Adrenal gland (tissue), 12 donors: ENCODE results near the gene GAL3ST3. TPM values are rescaled to one million over a fixed set of nuclear protein-coding genes. Genes with fewer than 3 reads are reported as not detected.

Source experiments
- DNase-seq, 7 donors: peaks; one replicate each; pipeline ENCODE4 v3.0.0-alpha.2; 2019 to 2020
- H3K27ac ChIP-seq, 5 donors: fragments of 200-600 bp; sonication (generic) in 4 of 5; 1 replicate in 3 of 5; 2 replicates in 2 of 5; pipeline versions ENCODE4 v1.5.1 to v1.8.0; 2016 to 2020; ENCODE audit warnings: mild to moderate bottlenecking in 1 of 5
- H3K27me3 ChIP-seq: fragments of 200-600 bp; 2 replicates; pipeline ENCODE4 v1.8.0; 2021
- H3K36me3 ChIP-seq, 2 donors: fragments of 200-600 bp; replicated peaks in 1 of 2; 1 replicate in 1 of 2; 2 replicates in 1 of 2; pipeline versions ENCODE4 v1.5.1 to v1.8.0; 2018 to 2022
- H3K4me1 ChIP-seq, 2 donors: fragments of 200-600 bp; replicated peaks in 1 of 2; 1 replicate in 1 of 2; 2 replicates in 1 of 2; pipeline versions ENCODE4 v1.5.1 to v1.8.0; 2018 to 2021
- H3K4me3 ChIP-seq, 4 donors: fragments of 200-600 bp; sonication (generic) in 3 of 4; one replicate each; pipeline ENCODE4 v1.5.1; 2016 to 2018
- H3K9me3 ChIP-seq, 3 donors: fragments of 200-600 bp; sonication (generic) in 1 of 3; replicated peaks in 1 of 3; 1 replicate in 2 of 3; 2 replicates in 1 of 3; pipeline versions ENCODE4 v1.5.1 to v1.8.0; 2016 to 2021
- POLR2A ChIP-seq, 2 donors: fragments of 450-650 bp; IDR thresholded peaks; one replicate each; pipeline ENCODE4 v1.6.1; 2017; ENCODE audit warnings: antibody characterized with exemption in 2 of 2, mild to moderate bottlenecking in 2 of 2, moderate library complexity in 1 of 2
- WGBS, 4 donors: extraction: QIAGEN DNeasy Blood & Tissue Kit in 2 of 4; methylation state at CpG; one replicate each; pipeline versions ENCODE4 v1.1.5 to v1.1.7; 2013 to 2017; 5-methylcytosine and 5-hydroxymethylcytosine counted together
- intact Hi-C, 2 donors: fragments of 100-400 bp; cut with DNase I; formaldehyde crosslinking; loops; one replicate each; pipeline versions ENCODE4 v1.14.1 to v1.15.0; 2022 to 2023
- polyA plus RNA-seq, 3 donors: library from polyadenylated mRNA; stranded (reverse); fragments of 200-250 nt in 2 of 3; fragments of 350-450 nt in 1 of 3; fragmentation: Illumina TruSeq in 1 of 3; extraction: RNeasy Lipid Tissue Mini Kit (QIAGEN cat#74804) in 1 of 3; gene quantifications; one replicate each; pipeline ENCODE4 v1.2.3, GENCODE V29; 2013 to 2014
- total RNA-seq, 9 donors: library from RNA; depleted of rRNA in 4 of 9; stranded (reverse); fragments of >200 nt in 4 of 9; fragments of 120-200 nt in 1 of 9; fragmentation: NEBNext Ultra II Directional in 1 of 9; extraction: Animal tissue kit (Norgen Biotek cat#: 25700) in 1 of 9; gene quantifications; one replicate each; pipeline versions ENCODE4 v1.1.0 to v1.2.4, GENCODE V29; 2013 to 2023
- TF ChIP-seq, protein P1 (sequence below), 6 experiments: fragments of 450-650 bp in 4 of 6; fragments of 200-600 bp in 2 of 6; sonication (generic) in 1 of 6; IDR thresholded peaks; 1 replicate in 5 of 6; 2 replicates in 1 of 6; pipeline versions ENCODE4 v1.5.1 to v1.8.0; 2016 to 2021; ENCODE audit warnings: antibody characterized with exemption in 6 of 6, mild to moderate bottlenecking in 2 of 6, moderate library complexity in 1 of 6
- donor health status: healthy with polysubstance abuse.
- donor health status: Bipolar disorder and iron deficiency.
- donor health status: DM: yes; HTN: yes; CAD: no.
- donor health status: DM: no; HTN: no; CAD: no.
- donor health status: DM: no; HTN: no; CAD: no.
- donor health status: DM: yes; HTN: yes; CAD: no.

The GAL3ST3 gene
- total and polyA plus RNA-seq, 12 donors = 0.11 to 0.41 (median 0.22) TPM; not detected in 8

- intact Hi-C loops = loop anchor here in 1 of 2 donors (10.0 kb wide), 1 partner anchor 568 kb away; no protein-coding TSS in a partner anchor
- TF ChIP-seq, protein P1, sequence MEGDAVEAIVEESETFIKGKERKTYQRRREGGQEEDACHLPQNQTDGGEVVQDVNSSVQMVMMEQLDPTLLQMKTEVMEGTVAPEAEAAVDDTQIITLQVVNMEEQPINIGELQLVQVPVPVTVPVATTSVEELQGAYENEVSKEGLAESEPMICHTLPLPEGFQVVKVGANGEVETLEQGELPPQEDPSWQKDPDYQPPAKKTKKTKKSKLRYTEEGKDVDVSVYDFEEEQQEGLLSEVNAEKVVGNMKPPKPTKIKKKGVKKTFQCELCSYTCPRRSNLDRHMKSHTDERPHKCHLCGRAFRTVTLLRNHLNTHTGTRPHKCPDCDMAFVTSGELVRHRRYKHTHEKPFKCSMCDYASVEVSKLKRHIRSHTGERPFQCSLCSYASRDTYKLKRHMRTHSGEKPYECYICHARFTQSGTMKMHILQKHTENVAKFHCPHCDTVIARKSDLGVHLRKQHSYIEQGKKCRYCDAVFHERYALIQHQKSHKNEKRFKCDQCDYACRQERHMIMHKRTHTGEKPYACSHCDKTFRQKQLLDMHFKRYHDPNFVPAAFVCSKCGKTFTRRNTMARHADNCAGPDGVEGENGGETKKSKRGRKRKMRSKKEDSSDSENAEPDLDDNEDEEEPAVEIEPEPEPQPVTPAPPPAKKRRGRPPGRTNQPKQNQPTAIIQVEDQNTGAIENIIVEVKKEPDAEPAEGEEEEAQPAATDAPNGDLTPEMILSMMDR (IDR thresholded peaks at IDR 0.05) = no peak
- no peak for TF ChIP-seq POLR2A (IDR thresholded peaks at IDR 0.05)
- Histone ChIP-seq H3K27ac (no peak overlapping the region), H3K27me3 (no peaks in the 10 kb centered on the region), H3K4me1 (peaks cover 11 to 30% of the 10 kb centered on the region in 2 donors), H3K4me3 (no peak overlapping the region), H3K9me3 (no peaks in the 10 kb centered on the region), H3K36me3 (no peaks in the 10 kb centered on the region)
- WGBS, 4 donors = 92 to 98% (median 95%) methylated on average over 8 to 9 of the region's 9 CpGs
- no peak for DNase-seq
Observed at GRCh38 chr11:66076561-66076960, 27.6 kb upstream of the GAL3ST3 start.

GRCh38 chr11:66075273-66075672, 26.3 kb upstream of the GAL3ST3 start:
- TF ChIP-seq POLR2A (IDR thresholded peaks at IDR 0.05) = no peak
- intact Hi-C loops = loop anchor here in 1 of 2 donors (10.0 kb wide), 1 partner anchor 570 kb away; no protein-coding TSS in a partner anchor
- 95 to 96% (median 96%) methylated on average over 4 of the region's 4 CpGs for WGBS, 4 donors
- Histone ChIP-seq H3K27me3 (no peaks in the 10 kb centered on the region), H3K27ac (no peak overlapping the region), H3K9me3 (no peaks in the 10 kb centered on the region), H3K4me3 (no peak overlapping the region), H3K36me3 (no peaks in the 10 kb centered on the region), H3K4me1 (peaks cover 5 to 21% of the 10 kb centered on the region in 2 donors)
- DNase-seq = no peak

DNA sequence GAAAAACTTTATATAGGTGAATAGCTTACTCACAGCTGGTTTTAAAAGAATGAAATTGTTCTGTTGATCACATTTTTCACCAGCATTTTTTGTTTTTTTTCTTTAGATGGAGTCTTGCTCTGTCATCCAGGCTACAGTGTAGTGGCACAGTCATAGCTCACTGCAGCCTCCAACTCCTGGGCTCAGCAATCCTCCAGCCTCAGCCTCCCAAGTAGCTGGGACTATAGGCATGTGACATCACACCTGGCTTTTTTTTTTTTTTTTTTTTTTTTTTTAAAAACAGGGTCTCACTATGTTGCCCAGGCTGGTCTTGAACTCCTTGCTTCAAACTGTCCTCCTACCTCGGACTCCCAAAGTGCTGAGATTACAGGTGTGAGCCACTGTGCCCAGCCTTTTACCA, 24.7 kb upstream of the GAL3ST3 start:
- no peaks in the 10 kb centered on the region for H3K9me3 ChIP-seq
- H3K4me3 ChIP-seq = no peak overlapping the region
- WGBS, 4 donors = 95 to 100% (median 98%) methylated on average over 1 of the region's 1 CpG
- H3K36me3 ChIP-seq = no peaks in the 10 kb centered on the region
- H3K27me3 ChIP-seq = no peaks in the 10 kb centered on the region
- peaks cover 15 to 24% of the 10 kb centered on the region in 2 donors for H3K4me1 ChIP-seq
- no peak overlapping the region for H3K27ac ChIP-seq
- DNase-seq = peak in 1 of 7 donors; percentile 3
- TF ChIP-seq, protein P1 (IDR thresholded peaks at IDR 0.05) = no peak
- no peak for TF ChIP-seq POLR2A (IDR thresholded peaks at IDR 0.05)
- intact Hi-C loops = loop anchor here in 1 of 2 donors (10.0 kb wide), 1 partner anchor 571 kb away; no protein-coding TSS in a partner anchor

DNA sequence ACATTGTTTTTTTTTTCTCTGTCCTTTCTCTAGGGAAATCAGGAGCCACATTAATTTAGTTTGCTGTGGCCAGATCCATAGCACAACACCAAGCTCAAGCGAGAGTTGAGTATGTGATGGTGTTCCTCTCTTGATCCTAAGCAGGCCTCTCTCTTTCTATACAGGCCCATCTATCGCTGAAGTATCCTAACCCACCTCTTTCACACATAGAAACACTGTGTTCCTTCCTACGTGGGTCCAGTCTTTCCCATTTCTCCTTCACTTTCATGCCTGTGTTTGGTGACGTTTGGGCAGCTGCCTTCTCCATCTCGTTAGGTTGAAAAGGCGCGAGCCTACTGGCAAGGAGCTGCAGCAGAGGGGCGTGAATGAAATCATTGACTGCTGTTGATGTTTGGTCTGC, 23.6 kb upstream of the GAL3ST3 start:
- peak in 1 of 7 donors; percentile 11 for DNase-seq
- Histone ChIP-seq H3K27me3 (no peaks in the 10 kb centered on the region), H3K27ac (no peak overlapping the region), H3K4me1 (peaks cover 18 to 34% of the 10 kb centered on the region in 2 donors), H3K4me3 (no peak overlapping the region), H3K9me3 (no peaks in the 10 kb centered on the region), H3K36me3 (peaks cover 0 to 9% of the 10 kb centered on the region in 2 donors)
- intact Hi-C loops = loop anchor here in 1 of 2 donors (10.0 kb wide), 1 partner anchor 572 kb away; no protein-coding TSS in a partner anchor
- 84 to 93% (median 89%) methylated on average over 8 of the region's 8 CpGs for WGBS, 4 donors
- TF ChIP-seq POLR2A (IDR thresholded peaks at IDR 0.05) = no peak
- TF ChIP-seq, protein P1 (IDR thresholded peaks at IDR 0.05) = no peak

GRCh38 chr11:66072081-66072480, 23.1 kb upstream of the GAL3ST3 start:
- Histone ChIP-seq H3K27ac (peak overlapping the region in 1 of 5 donors; percentile 79), H3K4me3 (no peak overlapping the region), H3K36me3 (peaks cover 0 to 14% of the 10 kb centered on the region in 2 donors), H3K27me3 (no peaks in the 10 kb centered on the region), H3K4me1 (peaks cover 18 to 39% of the 10 kb centered on the region in 2 donors), H3K9me3 (no peaks in the 10 kb centered on the region)
- WGBS, 4 donors = 86 to 94% (median 91%) methylated on average over 3 of the region's 3 CpGs
- TF ChIP-seq POLR2A (IDR thresholded peaks at IDR 0.05) = no peak
- TF ChIP-seq, protein P1 (IDR thresholded peaks at IDR 0.05) = no peak
- peak in 1 of 7 donors; percentile 13 for DNase-seq
- intact Hi-C loops = loop anchor here in 1 of 2 donors (10.0 kb wide), 1 partner anchor 573 kb away; no protein-coding TSS in a partner anchor
